GM23248 (cell line): ENCODE measurements around the gene PKNOX1. TPM values are rescaled to one million over a fixed set of nuclear protein-coding genes. Genes with fewer than 3 reads are reported as not detected.
"Not testable (repeated sequence)": the region's sequence is repeated elsewhere in the genome, so short reads cannot be mapped to it uniquely, and the experiment has no call there.

Experiments used
- DNase-seq: peaks from one replicate; pipeline ENCODE4 v3.0.0-alpha.2; 2015
- H2AFZ ChIP-seq: fragments of 200-600 bp; sonication (generic); 2 replicates; pipeline ENCODE4 v1.6.1; 2016; ENCODE audit warnings: antibody characterized with exemption
- H3F3A ChIP-seq: fragments of 200-600 bp; sonication (generic); 2 replicates; pipeline ENCODE4 v1.6.1; 2016; ENCODE audit warnings: mild to moderate bottlenecking, antibody characterized with exemption, mixed run types; ENCODE audit not compliant: insufficient read depth
- H3K27ac ChIP-seq: fragments of 200-600 bp; sonication (generic); 2 replicates; pipeline ENCODE4 v1.5.1; 2016; ENCODE audit warnings: mild to moderate bottlenecking
- H3K27me3 ChIP-seq: fragments of 200-600 bp; sonication (generic); replicated peaks from 2 replicates; pipeline ENCODE4 v1.6.1; 2016; ENCODE audit warnings: mild to moderate bottlenecking; ENCODE audit not compliant: insufficient read depth
- H3K36me3 ChIP-seq: fragments of 200-600 bp; sonication (generic); 2 replicates; pipeline ENCODE4 v1.6.1; 2016; ENCODE audit warnings: low read depth, mild to moderate bottlenecking
- H3K4me1 ChIP-seq: fragments of 200-600 bp; sonication (generic); 2 replicates; pipeline ENCODE4 v1.6.1; 2016; ENCODE audit warnings: mild to moderate bottlenecking; ENCODE audit not compliant: insufficient read depth
- H3K4me2 ChIP-seq: fragments of 200-600 bp; sonication (generic); one replicate; pipeline ENCODE4 v1.6.1; 2016; ENCODE audit warnings: mild to moderate bottlenecking; ENCODE audit not compliant: unreplicated experiment
- H3K4me3 ChIP-seq: fragments of 200-600 bp; sonication (generic); 2 replicates; pipeline ENCODE4 v1.5.1; 2016; ENCODE audit warnings: mild to moderate bottlenecking
- H3K79me2 ChIP-seq: fragments of 200-600 bp; sonication (generic); 2 replicates; pipeline ENCODE4 v1.6.1; 2016; ENCODE audit warnings: mild to moderate bottlenecking; ENCODE audit not compliant: insufficient read depth
- H3K9ac ChIP-seq: fragments of 200-600 bp; sonication (generic); 2 replicates; pipeline ENCODE4 v1.6.1; 2016; ENCODE audit warnings: mild to moderate bottlenecking
- H3K9me2 ChIP-seq: fragments of 200-600 bp; sonication (generic); 2 replicates; pipeline ENCODE4 v1.6.1; 2016; ENCODE audit warnings: mixed run types, mild to moderate bottlenecking, moderate library complexity; ENCODE audit not compliant: insufficient read depth
- H3K9me3 ChIP-seq: fragments of 200-600 bp; sonication (generic); one replicate; pipeline ENCODE4 v1.6.1; 2017; ENCODE audit warnings: low read depth
- H4K20me1 ChIP-seq: fragments of 200-600 bp; sonication (generic); 2 replicates; pipeline ENCODE4 v1.6.0; 2016; ENCODE audit not compliant: insufficient read depth
- WGBS, 2 experiments: methylation state at CpG; one replicate each; pipeline ENCODE4 v1.1.6; 2015 to 2017; ENCODE audit warnings: low lambda C conversion rate in 2 of 2, low coverage in 1 of 2; ENCODE audit errors: missing lambda C conversion rate in 2 of 2; 5-methylcytosine and 5-hydroxymethylcytosine counted together
- in situ Hi-C: fragments of 300-500 bp; cut with MboI; formaldehyde crosslinking; loops from 2 replicates; pipeline ENCODE4 v1.15.0; 2020
- polyA plus RNA-seq: library from polyadenylated mRNA; unstranded; fragments of >200 nt; fragmentation: Nextera tagmentation; extraction: Ambion mirVana; gene quantifications from 2 replicates; pipeline ENCODE4 v1.2.1, GENCODE V29; 2016
- total RNA-seq: library from RNA; depleted of rRNA; stranded (reverse); fragments of >200 nt; shearing (Covaris generic); gene quantifications from 2 replicates; pipeline ENCODE4 v1.2.3, GENCODE V29; 2014

The PKNOX1 gene
- total and polyA plus RNA-seq, 2 experiments from 2014 or later = 11.1 to 25.9 TPM

GRCh38 chr21:43042169-43042568, 67.8 kb downstream of the PKNOX1 start:
- H4K20me1 ChIP-seq, H3K9me2 ChIP-seq, H3K4me1 ChIP-seq, H3K9ac ChIP-seq, DNase-seq, H2AFZ ChIP-seq, H3F3A ChIP-seq, H3K36me3 ChIP-seq, H3K27ac ChIP-seq, H3K9me3 ChIP-seq, H3K79me2 ChIP-seq, H3K4me3 ChIP-seq, H3K27me3 ChIP-seq, in situ Hi-C loops, H3K4me2 ChIP-seq: not testable (repeated sequence)
- WGBS, 2 experiments = 76 to 77% methylated on average over 5 of the region's 5 CpGs

GRCh38 chr21:43043291-43043690, 68.9 kb downstream of the PKNOX1 start:
- 82 to 99% methylated on average over 4 to 6 of the region's 14 CpGs for WGBS, 2 experiments
- DNase-seq, H3K4me2 ChIP-seq, H2AFZ ChIP-seq, H3F3A ChIP-seq, H4K20me1 ChIP-seq, in situ Hi-C loops, H3K9me2 ChIP-seq, H3K79me2 ChIP-seq, H3K27me3 ChIP-seq, H3K9ac ChIP-seq, H3K4me1 ChIP-seq, H3K36me3 ChIP-seq, H3K9me3 ChIP-seq, H3K27ac ChIP-seq, H3K4me3 ChIP-seq: not testable (repeated sequence)

GRCh38 chr21:43044547-43044946, 70.2 kb downstream of the PKNOX1 start:
- H3K9me2 ChIP-seq, H4K20me1 ChIP-seq, in situ Hi-C loops, H3K4me3 ChIP-seq, H3K4me1 ChIP-seq, H3K4me2 ChIP-seq, H3K36me3 ChIP-seq, H3K79me2 ChIP-seq, H3K9me3 ChIP-seq, H3K27me3 ChIP-seq, H2AFZ ChIP-seq, DNase-seq, H3F3A ChIP-seq, H3K9ac ChIP-seq, H3K27ac ChIP-seq: not testable (repeated sequence)
- WGBS, 2 experiments = 65 to 84% methylated on average over 7 to 9 of the region's 14 CpGs

GRCh38 chr21:43045165-43045875, 71.0 kb downstream of the PKNOX1 start:
- H3K36me3 ChIP-seq, H3K9me3 ChIP-seq, H3F3A ChIP-seq, H3K27ac ChIP-seq, DNase-seq, H3K79me2 ChIP-seq, H2AFZ ChIP-seq, H3K4me2 ChIP-seq, H3K9ac ChIP-seq, H3K4me1 ChIP-seq, H4K20me1 ChIP-seq, H3K4me3 ChIP-seq, in situ Hi-C loops, H3K27me3 ChIP-seq, H3K9me2 ChIP-seq: not testable (repeated sequence)
- WGBS, 2 experiments = 76 to 80% methylated on average over 7 to 8 of the region's 17 CpGs

GRCh38 chr21:43045876-43046821, 71.8 kb downstream of the PKNOX1 start:
- H3K27ac ChIP-seq, H2AFZ ChIP-seq, H3K9ac ChIP-seq, H3K9me3 ChIP-seq, H3K27me3 ChIP-seq, H4K20me1 ChIP-seq, H3K36me3 ChIP-seq, in situ Hi-C loops, H3F3A ChIP-seq, H3K4me1 ChIP-seq, H3K9me2 ChIP-seq, H3K4me2 ChIP-seq, H3K79me2 ChIP-seq, H3K4me3 ChIP-seq: not testable (repeated sequence)
- DNase-seq = peak; percentile 8
- 21 to 23% methylated on average over 15 to 19 of the region's 21 CpGs for WGBS, 2 experiments

GRCh38 chr21:43053112-43053511, 78.8 kb downstream of the PKNOX1 start:
- H3K27me3 ChIP-seq, H3K4me1 ChIP-seq, H3K9me2 ChIP-seq, H2AFZ ChIP-seq, H3K27ac ChIP-seq, H3K9me3 ChIP-seq, H3K4me3 ChIP-seq, H3K79me2 ChIP-seq, in situ Hi-C loops, H4K20me1 ChIP-seq, DNase-seq, H3K9ac ChIP-seq, H3K4me2 ChIP-seq, H3F3A ChIP-seq, H3K36me3 ChIP-seq: not testable (repeated sequence)
- WGBS, 2 experiments = no CpG with 5 or more reads among the region's 13 CpGs

GRCh38 chr21:43062955-43063664, 88.7 kb downstream of the PKNOX1 start:
- H3K79me2 ChIP-seq, H3K9ac ChIP-seq, H3F3A ChIP-seq, in situ Hi-C loops, DNase-seq, H3K9me3 ChIP-seq, H3K4me3 ChIP-seq, H3K27ac ChIP-seq, H2AFZ ChIP-seq, H3K9me2 ChIP-seq, H3K27me3 ChIP-seq, H3K4me2 ChIP-seq, H3K36me3 ChIP-seq, H3K4me1 ChIP-seq, H4K20me1 ChIP-seq: not testable (repeated sequence)
- WGBS, 2 experiments = 62 to 79% methylated on average over 2 of the region's 28 CpGs
